Gastroesophageal sphincter (tissue), 4 donors: ENCODE results near the gene KIFAP3. TPM values are rescaled to one million over a fixed set of nuclear protein-coding genes. Genes with fewer than 3 reads are reported as not detected.
A peak's percentile ranks its signal among the peaks of the same experiment; 100 is the strongest.
"Not testable (repeated sequence)": the region's sequence is repeated elsewhere in the genome, so short reads cannot be mapped to it uniquely, and the experiment has no call there.

Experiments used
- ATAC-seq: fragments of 150-250 bp; one replicate; pipeline ENCODE4 v1.9.1; 2016; ENCODE audit warnings: mild to moderate bottlenecking, moderate library complexity
- H3K27ac ChIP-seq, 4 donors: fragments of 200-600 bp; sonication (generic) in 3 of 4; 1 replicate in 3 of 4; 2 replicates in 1 of 4; pipeline ENCODE4 v1.5.1; 2016 to 2019
- H3K27me3 ChIP-seq: fragments of 200-600 bp; sonication (generic); one replicate; pipeline ENCODE4 v1.5.1; 2019
- H3K36me3 ChIP-seq, 2 donors: fragments of 200-600 bp; sonication (generic); one replicate each; pipeline ENCODE4 v1.5.1; 2019; ENCODE audit warnings: control low read depth in 1 of 2
- H3K4me1 ChIP-seq, 3 donors: fragments of 200-600 bp; sonication (generic); 1 replicate in 2 of 3; 2 replicates in 1 of 3; pipeline ENCODE4 v1.5.1; 2016 to 2019; ENCODE audit warnings: control low read depth in 2 of 3
- H3K4me3 ChIP-seq, 2 donors: fragments of 200-600 bp; sonication (generic); one replicate each; pipeline ENCODE4 v1.5.1; 2019; ENCODE audit warnings: mild to moderate bottlenecking in 1 of 2, moderate library complexity in 1 of 2
- H3K9me3 ChIP-seq, 3 donors: fragments of 200-600 bp; sonication (generic); one replicate each; pipeline ENCODE4 v1.5.1; 2017 to 2019; ENCODE audit warnings: control low read depth in 2 of 3
- EP300 ChIP-seq: sonication (generic); formaldehyde crosslinking; IDR thresholded peaks from one replicate; pipeline ENCODE4 v1.6.1; 2017; ENCODE audit warnings: antibody characterized with exemption, mild to moderate bottlenecking
- POLR2A ChIP-seq, 2 donors: fragments of 450-650 bp; IDR thresholded peaks; one replicate each; pipeline ENCODE4 v1.6.1; 2017; ENCODE audit warnings: antibody characterized with exemption in 2 of 2, mild to moderate bottlenecking in 2 of 2, moderate library complexity in 1 of 2
- POLR2AphosphoS5 ChIP-seq: sonication (generic); formaldehyde crosslinking; IDR thresholded peaks from one replicate; pipeline ENCODE4 v1.6.1; 2017; ENCODE audit warnings: antibody characterized with exemption
- WGBS, 2 donors: methylation state at CpG; one replicate each; pipeline ENCODE4 v1.1.5; 2018; ENCODE audit warnings: low coverage in 1 of 2; 5-methylcytosine and 5-hydroxymethylcytosine counted together
- total RNA-seq, 4 donors: library from RNA; depleted of rRNA; stranded (reverse); fragments of >200 nt; gene quantifications; one replicate each; pipeline ENCODE4 v1.1.0, GENCODE V29; 2016
- TF ChIP-seq, protein P1 (sequence below), 4 experiments: fragments of 200-600 bp in 2 of 4; fragments of 450-650 bp in 2 of 4; sonication (generic) in 1 of 4; IDR thresholded peaks; one replicate each; pipeline ENCODE4 v1.5.1; 2017 to 2019; ENCODE audit warnings: antibody characterized with exemption in 4 of 4, mild to moderate bottlenecking in 2 of 4, moderate library complexity in 2 of 4

The KIFAP3 gene
- total RNA-seq, 4 donors from 2014 or later = 25.5 to 42.9 (median 36.6) TPM

DNA sequence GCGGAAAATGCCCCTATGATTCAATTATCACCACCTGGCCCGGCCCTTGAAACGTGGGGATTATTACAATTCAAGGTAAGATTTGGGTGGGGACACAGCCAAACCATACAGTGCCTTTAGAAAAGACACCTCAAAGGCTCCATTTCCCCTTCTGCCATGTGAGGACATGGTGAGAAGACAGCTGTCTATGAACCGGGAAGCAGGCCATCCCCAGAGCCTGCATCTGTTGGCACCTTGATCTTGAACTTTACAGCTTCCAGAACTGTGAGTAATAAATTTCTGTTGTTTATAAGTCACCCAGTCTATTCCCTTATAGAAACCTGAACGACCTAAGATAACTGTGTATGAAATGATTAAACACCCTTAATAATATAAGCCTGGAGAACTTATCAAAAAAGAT is 61.6 kb downstream of the KIFAP3 start:
- no peak overlapping the region for H3K4me3 ChIP-seq

DNA sequence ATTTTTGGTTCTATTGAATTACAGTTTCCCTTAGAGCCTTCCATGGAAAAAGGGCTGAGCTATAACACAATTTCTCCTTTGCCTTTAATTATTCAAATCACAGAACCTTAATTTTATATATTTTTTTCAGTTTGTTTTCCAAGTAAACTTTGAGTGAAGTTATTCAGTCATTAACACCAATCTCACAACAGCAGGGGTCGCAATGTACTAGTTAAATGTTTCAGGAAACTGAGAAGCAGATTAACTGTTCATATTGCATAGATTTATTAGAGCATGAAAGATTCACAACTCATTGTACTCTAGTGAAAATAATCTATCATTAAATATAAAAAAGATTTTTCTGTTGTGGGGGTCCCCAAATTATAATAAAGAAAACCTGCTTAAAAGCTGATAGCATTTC is 64.1 kb downstream of the KIFAP3 start:
- Histone ChIP-seq H3K4me1 (no peaks in the 10 kb centered on the region), H3K9me3 (no peaks in the 10 kb centered on the region), H3K27me3 (no peaks in the 10 kb centered on the region), H3K4me3 (no peak overlapping the region), H3K27ac (no peak overlapping the region), H3K36me3 (peaks cover 0 to 22% of the 10 kb centered on the region in 2 donors)
- WGBS, 2 donors = 55 to 57% methylated on average over 1 of the region's 1 CpG
- TF ChIP-seq, protein P1, sequence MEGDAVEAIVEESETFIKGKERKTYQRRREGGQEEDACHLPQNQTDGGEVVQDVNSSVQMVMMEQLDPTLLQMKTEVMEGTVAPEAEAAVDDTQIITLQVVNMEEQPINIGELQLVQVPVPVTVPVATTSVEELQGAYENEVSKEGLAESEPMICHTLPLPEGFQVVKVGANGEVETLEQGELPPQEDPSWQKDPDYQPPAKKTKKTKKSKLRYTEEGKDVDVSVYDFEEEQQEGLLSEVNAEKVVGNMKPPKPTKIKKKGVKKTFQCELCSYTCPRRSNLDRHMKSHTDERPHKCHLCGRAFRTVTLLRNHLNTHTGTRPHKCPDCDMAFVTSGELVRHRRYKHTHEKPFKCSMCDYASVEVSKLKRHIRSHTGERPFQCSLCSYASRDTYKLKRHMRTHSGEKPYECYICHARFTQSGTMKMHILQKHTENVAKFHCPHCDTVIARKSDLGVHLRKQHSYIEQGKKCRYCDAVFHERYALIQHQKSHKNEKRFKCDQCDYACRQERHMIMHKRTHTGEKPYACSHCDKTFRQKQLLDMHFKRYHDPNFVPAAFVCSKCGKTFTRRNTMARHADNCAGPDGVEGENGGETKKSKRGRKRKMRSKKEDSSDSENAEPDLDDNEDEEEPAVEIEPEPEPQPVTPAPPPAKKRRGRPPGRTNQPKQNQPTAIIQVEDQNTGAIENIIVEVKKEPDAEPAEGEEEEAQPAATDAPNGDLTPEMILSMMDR (IDR thresholded peaks at IDR 0.05) = peak in 3 of 4 experiments; percentile 22 to 45 (median 42)
- no peak for TF ChIP-seq EP300
- TF ChIP-seq POLR2AphosphoS5 = no peak
- TF ChIP-seq POLR2A (IDR thresholded peaks at IDR 0.05) = no peak
- no peak for ATAC-seq

More for the DNA sequence above, 61.6 kb downstream of the KIFAP3 start:
- no peak for ATAC-seq
- no peak for TF ChIP-seq POLR2A (IDR thresholded peaks at IDR 0.05)
- TF ChIP-seq, protein P1 (IDR thresholded peaks at IDR 0.05) = no peak
- no peak for TF ChIP-seq POLR2AphosphoS5
- no peak for TF ChIP-seq EP300
- no peak overlapping the region for H3K27ac ChIP-seq
- no peaks in the 10 kb centered on the region for H3K4me1 ChIP-seq
- H3K27me3 ChIP-seq = no peaks in the 10 kb centered on the region
- H3K36me3 ChIP-seq = peaks cover 0 to 37% of the 10 kb centered on the region in 2 donors
- H3K9me3 ChIP-seq = no peaks in the 10 kb centered on the region
- 74 to 90% methylated on average over 1 to 2 of the region's 5 CpGs for WGBS, 2 donors

DNA sequence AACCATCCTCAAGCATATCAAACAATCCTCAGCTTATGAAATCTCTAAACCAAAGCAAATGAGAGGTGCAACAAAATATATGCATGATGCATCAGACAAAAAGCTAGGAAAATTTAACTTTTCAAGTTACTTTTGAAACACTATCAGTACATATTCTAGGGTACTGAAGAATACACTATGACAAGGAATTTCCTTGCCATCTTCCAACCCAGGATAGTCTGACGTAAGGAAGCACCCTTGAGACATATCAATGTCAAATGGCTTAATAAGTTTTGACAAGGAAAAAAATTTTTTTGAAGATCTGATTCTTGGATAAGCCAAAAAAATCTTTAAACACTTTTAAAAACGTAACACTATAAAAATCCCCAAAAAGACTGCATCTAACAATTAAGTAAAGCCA is 64.9 kb downstream of the KIFAP3 start:
- Histone ChIP-seq H3K9me3 (no peaks in the 10 kb centered on the region), H3K4me3 (no peak overlapping the region), H3K27ac (no peak overlapping the region), H3K36me3 (peaks cover 0 to 14% of the 10 kb centered on the region in 2 donors), H3K4me1 (no peaks in the 10 kb centered on the region), H3K27me3 (no peaks in the 10 kb centered on the region)
- no peak for ATAC-seq
- 76 to 85% methylated on average over 2 of the region's 2 CpGs for WGBS, 2 donors
- TF ChIP-seq POLR2A (IDR thresholded peaks at IDR 0.05) = no peak
- TF ChIP-seq POLR2AphosphoS5 = no peak
- no peak for TF ChIP-seq EP300
- TF ChIP-seq, protein P1 (IDR thresholded peaks at IDR 0.05) = no peak

- WGBS, 2 donors = 96 to 100% methylated on average over 2 of the region's 2 CpGs
- H3K27ac ChIP-seq = not testable (repeated sequence)
Observed at GRCh38 chr1:170008745-170009144, 65.8 kb downstream of the KIFAP3 start.

DNA sequence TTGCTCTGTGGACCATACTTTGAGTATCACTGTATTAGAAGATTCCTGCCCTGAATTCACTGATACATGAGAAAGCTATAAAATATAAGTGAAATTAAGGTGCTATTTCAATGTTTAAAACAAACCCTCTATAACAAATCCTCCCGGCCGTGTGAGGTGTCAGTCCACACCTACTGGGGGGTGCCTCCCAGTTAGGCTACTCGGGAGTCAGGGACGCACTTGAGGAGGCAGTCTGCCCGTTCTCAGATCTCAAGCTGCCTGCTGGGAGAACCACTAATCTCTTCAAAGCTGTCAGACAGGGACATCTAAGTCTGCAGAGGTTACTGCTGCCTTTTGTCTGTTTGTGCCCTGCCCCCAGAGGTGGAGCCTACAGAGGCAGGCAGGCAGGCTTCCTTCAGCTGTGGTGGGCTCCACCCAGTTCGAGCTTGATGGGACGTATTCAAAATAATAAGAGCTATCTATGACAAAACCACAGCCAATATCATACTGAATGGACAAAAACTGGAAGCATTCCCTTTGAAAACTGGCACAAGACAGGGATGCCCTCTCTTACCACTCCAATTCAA is 71.1 kb downstream of the KIFAP3 start:
- not testable (repeated sequence) for H3K9me3 ChIP-seq, H3K27ac ChIP-seq, H3K36me3 ChIP-seq, ATAC-seq, H3K4me3 ChIP-seq, H3K4me1 ChIP-seq, H3K27me3 ChIP-seq
- WGBS, 2 donors = no CpG with 5 or more reads among the region's 7 CpGs

More at GRCh38 chr1:170008745-170009144, 65.8 kb downstream of the KIFAP3 start:
- H3K4me1 ChIP-seq, ATAC-seq, H3K27me3 ChIP-seq, H3K9me3 ChIP-seq, H3K4me3 ChIP-seq: not testable (repeated sequence)
- H3K36me3 ChIP-seq = peaks cover 0 to 11% of the 10 kb centered on the region in 2 donors

DNA sequence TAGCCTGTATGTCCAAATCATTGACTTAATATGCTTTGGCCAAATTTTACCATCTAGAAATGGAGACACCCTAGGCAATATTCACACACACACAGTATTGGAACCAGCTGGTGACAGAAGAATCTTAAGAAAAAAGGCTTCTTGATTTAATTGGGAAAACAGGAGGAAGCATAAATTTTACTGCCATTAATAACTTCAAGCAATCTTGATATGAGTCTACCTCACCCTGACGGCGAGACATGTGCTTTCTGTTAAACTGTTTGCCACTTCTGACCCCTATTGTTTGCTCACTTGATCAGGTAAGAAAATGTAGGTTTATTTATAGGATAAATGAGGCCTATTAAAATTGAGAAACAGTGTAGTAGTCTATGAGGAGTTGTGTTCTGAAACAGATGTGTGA is 73.2 kb downstream of the KIFAP3 start:
- H3K4me3 ChIP-seq = no peak overlapping the region
- TF ChIP-seq EP300 (no peak), POLR2A (IDR thresholded peaks at IDR 0.05) (no peak), POLR2AphosphoS5 (no peak)
- TF ChIP-seq, protein P1 (IDR thresholded peaks at IDR 0.05) = no peak
- 65 to 93% methylated on average over 2 of the region's 2 CpGs for WGBS, 2 donors

More for the DNA sequence above, 73.2 kb downstream of the KIFAP3 start:
- ATAC-seq = no peak
- peaks cover 0 to 12% of the 10 kb centered on the region in 2 donors for H3K36me3 ChIP-seq
- H3K9me3 ChIP-seq = no peaks in the 10 kb centered on the region
- H3K4me1 ChIP-seq = peaks cover 0 to 9% (median 0%) of the 10 kb centered on the region in 3 donors
- no peak overlapping the region for H3K27ac ChIP-seq
- no peaks in the 10 kb centered on the region for H3K27me3 ChIP-seq
